HG02623 (cell line): Measurements from ENCODE around the gene HIVEP3.
"Not testable (repeated sequence)": the region's sequence is repeated elsewhere in the genome, so short reads cannot be mapped to it uniquely, and the experiment has no call there.

Experiments
- ATAC-seq: cut with Tn5 transposase; IDR thresholded peaks from one replicate; pipeline ENCODE4 v1.9.1; 2021; ENCODE audit warnings: moderate library complexity; ENCODE audit not compliant: unreplicated experiment

HIVEP3 gene

GRCh38 chr1:41574842-41575241, 343.9 kb downstream of the HIVEP3 start:
- no peak for ATAC-seq

GRCh38 chr1:41573785-41574713, 344.7 kb downstream of the HIVEP3 start:
- no peak for ATAC-seq

- ATAC-seq = no peak
Measured at GRCh38 chr1:41573194-41573593, 345.5 kb downstream of the HIVEP3 start.

- no peak for ATAC-seq
Measured at GRCh38 chr1:41572224-41572623, 346.5 kb downstream of the HIVEP3 start.

- no peak for ATAC-seq
Measured at GRCh38 chr1:41571041-41571440, 347.7 kb downstream of the HIVEP3 start.

GRCh38 chr1:41568204-41568603, 350.5 kb downstream of the HIVEP3 start:
- no peak for ATAC-seq

GRCh38 chr1:41566969-41567368, 351.8 kb downstream of the HIVEP3 start:
- no peak for ATAC-seq

GRCh38 chr1:41566274-41566885, 352.3 kb downstream of the HIVEP3 start:
- no peak for ATAC-seq

GRCh38 chr1:41564741-41565475, 353.8 kb downstream of the HIVEP3 start:
- no peak for ATAC-seq

GRCh38 chr1:41562328-41562727, 356.4 kb downstream of the HIVEP3 start:
- no peak for ATAC-seq

- ATAC-seq = no peak
Measured at GRCh38 chr1:41560931-41561330, 357.8 kb downstream of the HIVEP3 start.

GRCh38 chr1:41560496-41560895, 358.2 kb downstream of the HIVEP3 start:
- ATAC-seq = no peak

GRCh38 chr1:41559331-41559730, 359.4 kb downstream of the HIVEP3 start:
- no peak for ATAC-seq

- ATAC-seq = no peak
Measured at GRCh38 chr1:41558761-41559171, 360.0 kb downstream of the HIVEP3 start.

GRCh38 chr1:41557751-41558455, 360.8 kb downstream of the HIVEP3 start:
- ATAC-seq = no peak

- ATAC-seq = not testable (repeated sequence)
Measured at GRCh38 chr1:41554746-41555145, 364.0 kb downstream of the HIVEP3 start.

- ATAC-seq = no peak
Measured at GRCh38 chr1:41547781-41548560, 370.8 kb downstream of the HIVEP3 start.

- no peak for ATAC-seq
Measured at GRCh38 chr1:41547336-41547735, 371.4 kb downstream of the HIVEP3 start.

GRCh38 chr1:41546833-41547135, 371.9 kb downstream of the HIVEP3 start:
- ATAC-seq = no peak
